CD4-positive, alpha-beta T cell treated with Interleukin-17A for 1 hour (primary cell): ENCODE measurements around the gene PELI3.
"Not testable (repeated sequence)": the region's sequence is repeated elsewhere in the genome, so short reads cannot be mapped to it uniquely, and the experiment has no call there.

ENCODE experiments used
- DNase-seq: peaks from one replicate; pipeline ENCODE4 v3.0.0-alpha.2; 2020

The PELI3 gene, protein sequence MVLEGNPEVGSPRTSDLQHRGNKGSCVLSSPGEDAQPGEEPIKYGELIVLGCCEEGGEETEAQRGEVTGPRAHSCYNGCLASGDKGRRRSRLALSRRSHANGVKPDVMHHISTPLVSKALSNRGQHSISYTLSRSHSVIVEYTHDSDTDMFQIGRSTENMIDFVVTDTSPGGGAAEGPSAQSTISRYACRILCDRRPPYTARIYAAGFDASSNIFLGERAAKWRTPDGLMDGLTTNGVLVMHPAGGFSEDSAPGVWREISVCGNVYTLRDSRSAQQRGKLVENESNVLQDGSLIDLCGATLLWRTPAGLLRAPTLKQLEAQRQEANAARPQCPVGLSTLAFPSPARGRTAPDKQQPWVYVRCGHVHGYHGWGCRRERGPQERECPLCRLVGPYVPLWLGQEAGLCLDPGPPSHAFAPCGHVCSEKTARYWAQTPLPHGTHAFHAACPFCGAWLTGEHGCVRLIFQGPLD

DNA sequence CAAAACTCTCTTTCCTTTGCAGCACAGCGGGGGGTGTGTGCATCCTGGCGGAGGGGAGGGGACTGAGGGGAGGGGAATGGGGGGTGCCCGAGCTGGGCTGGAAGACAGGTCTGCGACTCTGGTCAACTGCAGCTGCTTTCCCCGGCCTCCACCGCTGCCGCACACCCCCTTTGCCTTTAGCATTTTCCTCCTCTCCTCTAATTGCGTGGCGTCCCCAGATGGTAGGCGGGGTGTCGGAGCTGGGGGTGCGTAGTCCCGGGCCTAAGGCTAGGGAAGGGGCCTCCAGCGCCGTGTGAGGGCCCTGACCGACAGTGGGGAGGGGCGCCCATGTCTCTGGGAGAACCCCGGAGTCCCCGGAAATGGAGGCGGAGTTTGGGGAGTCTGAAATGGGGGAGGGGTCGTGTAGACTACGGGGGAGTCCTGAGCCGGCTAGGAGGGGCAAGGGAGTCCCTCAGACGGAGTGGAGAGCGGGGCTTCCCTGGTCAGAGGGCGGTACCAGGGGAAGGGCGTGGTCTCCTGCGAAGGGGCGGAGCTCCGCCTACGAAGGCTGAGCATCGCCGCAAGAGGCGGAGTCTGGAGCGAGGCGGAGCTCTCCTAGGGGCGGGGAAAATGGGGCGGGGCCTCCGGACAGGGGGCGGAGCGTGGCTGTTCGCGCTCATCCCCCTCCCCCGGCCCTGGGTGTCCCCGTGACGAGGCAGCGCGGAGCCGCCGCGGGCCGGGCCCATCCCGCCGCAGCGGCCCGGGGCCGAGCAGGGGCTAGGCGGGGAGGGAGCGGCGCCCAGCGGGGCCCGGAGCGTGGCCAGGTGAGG, at the start of gene PELI3:
PELI3 (plus strand) TSS at position 681 of the 809 bp plus-strand sequence. CDS start 1,224 bp downstream, outside the sequence.
- DNase-seq, result peak; percentile 97

DNA sequence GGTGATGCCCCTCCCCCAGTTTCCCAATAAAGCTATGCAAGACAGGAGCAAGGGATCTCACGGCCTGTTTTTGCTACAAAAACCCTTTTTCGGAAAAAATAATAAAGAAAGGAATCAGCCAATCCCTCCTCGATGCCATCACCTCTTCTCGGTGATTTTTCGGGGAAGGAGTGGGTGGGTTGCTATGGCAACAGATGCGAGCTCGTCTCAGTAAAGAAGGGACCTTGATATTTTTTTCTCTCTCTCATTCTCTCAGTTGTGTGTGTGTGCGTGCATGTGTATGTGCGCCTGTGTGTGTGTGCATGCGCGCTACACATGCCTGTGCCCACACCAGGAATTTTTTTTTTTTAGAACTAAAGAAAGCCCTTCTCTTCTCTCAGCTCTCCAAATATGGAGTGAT, 49.7 kb upstream of the PELI3 start:
- no peak for DNase-seq

DNA sequence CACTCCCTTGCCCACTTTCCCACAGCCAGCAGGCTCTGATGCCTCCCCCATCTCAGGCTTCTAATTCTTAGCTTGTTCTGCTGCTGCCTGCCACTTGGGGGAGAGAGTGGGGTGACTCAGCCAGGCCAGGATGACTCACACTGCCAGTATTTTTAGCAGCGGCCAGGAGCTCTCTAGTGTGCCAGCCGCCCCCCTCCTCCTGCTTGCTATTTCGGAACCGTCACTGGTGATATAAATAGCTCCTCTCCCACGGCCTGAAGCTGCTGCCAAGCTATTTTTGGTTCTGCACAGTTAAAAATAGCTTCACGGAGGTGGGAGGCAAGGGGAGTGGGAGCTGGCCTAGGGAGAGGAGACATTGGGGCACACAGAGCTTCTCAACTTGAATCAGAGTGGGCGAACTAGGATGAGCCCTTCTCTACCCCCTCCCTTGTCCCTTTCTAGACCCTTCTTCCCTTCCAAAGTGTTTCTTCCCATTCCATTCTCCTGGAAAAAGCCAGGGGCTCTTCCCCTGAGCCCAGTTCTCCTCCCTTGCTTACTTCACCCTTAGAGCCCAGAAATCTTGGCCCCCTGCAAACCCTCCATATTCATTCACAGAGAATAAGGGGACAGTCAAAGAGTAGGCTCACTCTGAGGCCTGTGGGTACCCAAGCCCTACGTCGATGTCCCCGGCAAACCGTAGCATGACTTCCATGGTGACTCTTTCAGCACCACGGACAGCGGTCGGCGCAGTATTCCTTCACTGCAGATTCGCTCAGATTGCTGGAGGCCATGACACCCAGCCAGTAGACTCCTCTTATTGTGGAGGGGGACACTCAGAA, 48.3 kb upstream of the PELI3 start:
- DNase-seq, result peak; percentile 52

DNA sequence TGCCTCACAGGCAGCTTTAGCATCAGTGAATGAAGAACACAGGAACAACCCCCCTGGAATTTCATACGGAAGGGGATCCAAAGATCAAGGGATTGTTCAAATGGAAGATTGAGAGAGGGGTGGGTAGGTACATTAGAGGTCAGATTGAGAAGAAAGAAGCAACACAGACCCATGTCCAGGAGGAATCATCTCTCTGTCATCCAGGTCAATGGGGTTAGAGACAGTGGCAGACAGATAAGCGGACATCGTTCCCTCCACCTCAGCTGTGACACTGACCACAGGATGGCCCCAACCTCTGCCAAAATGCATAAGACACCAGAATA, 47.8 kb upstream of the PELI3 start:
- no peak for DNase-seq

DNA sequence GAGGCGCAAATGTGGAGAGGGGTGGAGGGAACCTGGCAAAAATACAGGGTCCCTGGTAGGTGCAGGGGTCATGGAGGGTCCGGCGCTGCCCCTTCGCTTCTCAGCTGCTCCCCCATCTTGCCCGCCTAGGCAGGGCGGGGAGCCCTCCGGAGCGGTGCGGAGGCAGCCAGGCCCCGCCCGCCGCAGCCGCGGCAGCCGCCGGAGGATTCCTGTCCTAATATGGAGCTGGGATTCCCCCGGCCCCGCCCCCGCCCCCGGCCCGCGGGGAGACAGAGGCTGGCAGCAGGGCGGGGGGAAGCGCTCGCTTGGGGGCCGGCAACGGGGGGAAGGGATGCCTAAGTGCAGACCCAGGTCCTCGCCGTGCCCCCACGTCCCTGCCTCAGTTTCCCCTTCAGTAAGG, 46.9 kb upstream of the PELI3 start:
- DNase-seq, result no peak

DNA sequence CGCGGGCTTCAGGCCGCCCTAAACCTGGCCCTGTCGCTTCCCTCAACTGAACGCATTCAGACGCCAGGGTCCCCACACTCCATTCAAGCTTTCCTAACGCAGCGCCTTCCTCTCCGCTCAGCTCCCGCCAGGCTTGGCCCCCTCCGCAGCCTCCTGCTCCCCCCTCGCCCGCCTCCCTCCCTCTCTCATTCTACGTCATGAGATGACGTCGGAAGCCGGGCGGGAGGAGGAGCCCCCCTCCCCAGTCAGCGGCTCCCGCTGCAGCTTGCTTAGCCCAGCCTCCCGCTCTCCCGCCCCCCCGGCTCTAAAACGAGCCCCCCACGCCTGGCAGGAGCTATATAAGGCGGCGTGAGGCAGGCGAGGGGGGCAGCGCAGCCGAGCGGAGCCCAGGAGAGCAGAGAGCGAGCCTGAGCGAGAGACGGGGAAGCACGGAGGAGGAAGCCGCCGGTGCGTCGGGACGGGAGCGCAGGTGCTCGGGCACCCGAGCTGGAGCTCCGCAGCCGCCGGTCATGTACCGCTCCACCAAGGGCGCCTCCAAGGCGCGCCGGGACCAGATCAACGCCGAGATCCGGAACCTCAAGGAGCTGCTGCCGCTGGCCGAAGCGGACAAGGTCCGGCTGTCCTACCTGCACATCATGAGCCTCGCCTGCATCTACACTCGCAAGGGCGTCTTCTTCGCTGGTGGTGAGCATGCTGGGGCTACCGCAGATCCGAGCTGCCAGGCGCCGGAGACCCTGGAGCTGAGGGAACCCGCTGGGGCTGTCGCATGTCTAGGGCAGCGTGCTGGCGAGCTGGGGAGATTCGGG, 45.8 kb upstream of the PELI3 start, which contains the start of gene NPAS4:
NPAS4 (plus strand) TSS at position 365 of the 806 bp plus-strand sequence; CDS start at position 510, 145 bp downstream.
- no peak for DNase-seq

DNA sequence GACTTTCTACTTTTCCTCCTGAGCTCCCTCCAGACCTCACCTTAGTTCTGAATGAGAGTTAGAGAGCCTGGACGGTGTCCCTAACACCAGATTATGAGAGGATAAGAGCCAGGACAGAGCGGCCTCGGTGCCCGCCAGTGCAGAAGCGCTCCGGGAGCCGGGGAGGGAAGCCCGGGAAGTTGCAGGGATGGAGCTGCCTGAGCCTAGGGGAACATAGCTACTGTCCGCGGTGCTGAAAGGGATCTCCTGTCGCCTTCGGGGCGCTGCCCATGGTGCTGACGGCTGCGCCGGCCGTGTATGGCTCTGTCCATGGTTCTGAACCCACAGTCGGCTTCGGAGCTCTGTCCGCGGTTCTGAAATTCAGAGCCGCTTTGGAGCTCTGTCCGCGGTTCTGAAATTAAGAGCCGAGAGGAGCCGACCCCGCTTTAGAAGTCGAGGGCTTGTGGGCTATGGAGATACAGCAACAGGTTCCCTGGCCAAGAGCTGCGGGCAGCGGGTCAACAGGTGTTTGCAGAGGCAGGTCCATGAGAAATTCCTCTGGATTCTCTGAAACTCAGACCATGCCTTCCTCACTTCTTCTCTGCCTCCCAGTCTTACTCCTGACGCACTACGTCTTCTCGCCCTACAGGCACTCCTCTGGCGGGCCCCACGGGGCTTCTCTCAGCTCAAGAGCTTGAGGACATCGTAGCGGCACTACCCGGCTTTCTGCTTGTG, 45.1 kb upstream of the PELI3 start:
- peak; percentile 89 for DNase-seq

DNA sequence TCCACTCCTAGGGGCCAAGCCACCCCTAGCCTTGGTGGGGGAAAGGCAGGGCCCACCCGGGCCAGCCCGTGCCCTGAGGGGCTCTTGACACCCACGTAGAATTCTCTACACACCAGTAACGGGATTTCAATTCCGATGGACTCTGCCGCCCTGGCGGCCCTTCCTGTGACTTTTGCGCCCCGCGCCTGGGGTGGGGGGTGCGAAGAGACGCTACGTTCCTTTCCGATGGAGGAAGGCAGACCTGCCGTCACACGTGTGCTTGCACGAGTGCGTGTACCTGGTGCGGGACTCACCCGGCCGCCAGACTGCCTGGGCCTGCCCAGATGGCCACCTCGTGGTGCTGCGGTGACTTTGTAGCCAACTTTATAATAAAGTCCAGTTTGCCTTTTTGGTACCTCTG, 40.4 kb upstream of the PELI3 start:
- DNase-seq, result no peak

DNA sequence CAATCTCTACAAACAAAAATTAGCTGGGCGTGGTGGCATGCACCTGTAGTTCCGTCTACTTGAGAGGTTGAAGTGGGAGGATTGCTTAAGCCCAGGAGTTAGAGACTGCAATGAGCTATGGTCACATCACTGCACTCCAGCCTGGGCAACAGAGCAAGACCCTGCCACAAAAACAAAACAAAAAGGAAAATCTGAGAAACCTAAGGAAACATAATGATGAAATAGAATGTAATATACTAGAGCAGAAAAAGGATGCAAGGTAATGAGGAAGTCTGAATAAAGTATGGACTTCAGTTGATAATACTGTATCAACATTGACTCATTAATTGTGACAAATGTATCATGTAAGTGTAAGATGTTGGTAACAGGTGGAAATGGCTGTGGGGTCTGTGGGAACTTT, 37.8 kb upstream of the PELI3 start:
- DNase-seq, result no peak

DNA sequence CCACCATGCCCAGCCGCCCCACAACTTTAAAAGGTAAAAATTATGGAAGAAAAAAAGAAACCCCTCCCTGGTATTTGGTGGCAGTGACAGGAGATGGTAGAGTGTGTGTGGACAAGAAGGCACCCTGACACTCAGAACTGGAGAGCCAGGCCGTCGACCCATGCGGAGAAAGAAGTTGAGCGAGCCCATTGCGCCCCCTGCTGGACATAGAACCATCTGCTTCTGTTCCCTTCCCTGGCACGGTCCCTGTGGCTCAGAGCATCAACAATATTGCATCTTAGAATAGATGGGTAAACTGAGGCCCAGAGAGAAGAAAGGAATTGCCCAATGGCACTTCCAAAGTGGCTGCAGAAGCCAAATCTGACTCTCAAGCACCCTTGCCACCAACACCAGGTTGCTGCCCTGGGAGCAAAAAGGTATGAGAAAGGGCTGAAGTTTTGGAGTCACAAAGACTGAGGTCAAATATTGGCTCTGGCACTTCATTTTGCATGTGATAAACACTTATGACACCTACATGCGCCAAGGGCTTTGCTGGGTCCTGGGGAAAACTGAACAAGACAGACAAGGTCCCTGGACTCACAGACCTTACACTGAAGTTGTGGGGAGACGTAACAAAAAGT, 36.6 kb upstream of the PELI3 start:
- DNase-seq, result peak; percentile 76

DNA sequence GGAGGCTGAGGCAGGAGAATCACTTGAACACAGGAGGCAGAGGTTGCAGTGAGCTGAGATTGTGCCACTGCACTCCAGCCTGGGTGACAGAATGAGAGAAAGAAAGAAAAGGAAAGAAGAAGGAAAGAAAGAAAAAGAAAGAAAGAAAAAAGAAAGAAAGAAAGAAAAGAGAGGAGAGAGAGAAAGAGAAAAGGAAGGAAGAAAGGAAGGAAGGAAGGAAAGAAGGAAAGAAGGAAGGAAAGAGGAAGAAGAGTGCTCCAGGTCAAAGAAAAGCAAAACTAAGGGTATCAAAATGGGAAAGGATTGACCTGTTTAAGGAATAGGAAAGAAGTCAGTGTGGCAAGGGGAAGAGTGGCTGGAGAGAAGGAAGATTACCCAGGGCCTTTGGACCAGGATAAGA, 35.4 kb upstream of the PELI3 start:
- not testable (repeated sequence) for DNase-seq

DNA sequence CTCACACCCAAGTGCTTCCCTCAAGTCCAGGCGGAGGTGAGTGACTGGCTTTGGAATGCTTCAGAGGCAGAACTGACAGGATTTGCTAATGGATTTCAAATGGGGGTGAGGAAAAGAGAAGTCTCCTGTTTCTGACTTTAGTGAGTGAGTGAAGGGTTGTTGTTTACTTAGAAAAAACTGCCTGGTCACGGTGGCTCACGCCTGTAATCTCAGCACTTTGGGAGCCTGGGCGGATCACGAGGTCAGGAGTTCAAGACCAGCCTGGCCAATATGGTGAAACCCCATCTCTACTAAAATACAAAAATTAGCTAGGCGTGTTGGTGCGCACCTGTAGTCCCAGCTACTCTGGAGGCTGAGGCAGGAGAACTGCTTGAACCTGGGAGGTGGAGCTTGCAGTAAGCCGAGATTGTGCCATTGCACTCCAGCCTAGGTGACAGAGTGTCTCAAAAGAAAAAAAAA, 34.8 kb upstream of the PELI3 start:
- DNase-seq, result not testable (repeated sequence)

DNA sequence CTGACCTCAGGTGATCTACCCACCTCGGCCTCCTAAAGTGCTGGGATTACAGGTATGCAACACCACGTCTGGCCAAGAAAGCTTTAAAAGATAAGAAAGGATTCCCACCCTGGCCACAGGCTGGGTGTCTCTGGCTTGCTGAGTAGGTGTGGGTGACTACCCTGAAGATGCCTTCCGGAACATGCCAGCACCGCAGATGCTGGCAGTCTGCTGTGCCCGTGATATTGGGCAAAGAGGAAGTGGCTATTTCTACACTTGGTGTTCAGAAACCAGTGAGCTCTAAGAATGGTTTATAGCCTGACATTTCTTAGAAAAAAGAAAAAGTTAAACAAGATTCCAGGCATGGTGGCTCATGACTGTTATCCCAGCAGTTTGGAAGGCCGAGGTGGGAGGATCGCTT, 34.1 kb upstream of the PELI3 start:
- DNase-seq, result no peak

DNA sequence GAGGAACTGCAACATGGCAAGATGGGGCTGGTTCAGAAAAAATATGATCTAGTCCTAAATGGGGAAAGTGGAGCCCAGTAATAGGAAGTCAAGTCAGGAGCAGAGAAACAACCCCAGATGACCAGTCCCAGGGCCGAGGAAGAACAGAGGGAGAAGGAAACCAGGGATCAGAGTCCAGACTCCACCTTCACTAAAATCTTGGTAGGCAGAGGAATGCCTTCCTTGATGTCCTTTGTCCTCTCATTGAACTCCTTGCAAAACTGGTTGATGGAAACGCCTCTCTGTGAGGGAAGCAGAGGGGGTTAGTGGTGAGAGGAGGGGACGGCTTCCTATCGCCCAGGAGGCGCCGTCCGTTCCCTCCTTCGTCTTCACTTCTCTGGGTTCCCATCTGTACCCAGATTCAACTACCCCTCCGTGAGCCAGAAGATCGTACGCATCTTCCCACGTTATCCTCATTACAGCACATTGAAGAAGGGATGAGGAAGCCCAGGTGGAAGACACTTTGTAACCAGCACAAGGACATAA, 28.7 kb upstream of the PELI3 start:
- DNase-seq, result no peak

DNA sequence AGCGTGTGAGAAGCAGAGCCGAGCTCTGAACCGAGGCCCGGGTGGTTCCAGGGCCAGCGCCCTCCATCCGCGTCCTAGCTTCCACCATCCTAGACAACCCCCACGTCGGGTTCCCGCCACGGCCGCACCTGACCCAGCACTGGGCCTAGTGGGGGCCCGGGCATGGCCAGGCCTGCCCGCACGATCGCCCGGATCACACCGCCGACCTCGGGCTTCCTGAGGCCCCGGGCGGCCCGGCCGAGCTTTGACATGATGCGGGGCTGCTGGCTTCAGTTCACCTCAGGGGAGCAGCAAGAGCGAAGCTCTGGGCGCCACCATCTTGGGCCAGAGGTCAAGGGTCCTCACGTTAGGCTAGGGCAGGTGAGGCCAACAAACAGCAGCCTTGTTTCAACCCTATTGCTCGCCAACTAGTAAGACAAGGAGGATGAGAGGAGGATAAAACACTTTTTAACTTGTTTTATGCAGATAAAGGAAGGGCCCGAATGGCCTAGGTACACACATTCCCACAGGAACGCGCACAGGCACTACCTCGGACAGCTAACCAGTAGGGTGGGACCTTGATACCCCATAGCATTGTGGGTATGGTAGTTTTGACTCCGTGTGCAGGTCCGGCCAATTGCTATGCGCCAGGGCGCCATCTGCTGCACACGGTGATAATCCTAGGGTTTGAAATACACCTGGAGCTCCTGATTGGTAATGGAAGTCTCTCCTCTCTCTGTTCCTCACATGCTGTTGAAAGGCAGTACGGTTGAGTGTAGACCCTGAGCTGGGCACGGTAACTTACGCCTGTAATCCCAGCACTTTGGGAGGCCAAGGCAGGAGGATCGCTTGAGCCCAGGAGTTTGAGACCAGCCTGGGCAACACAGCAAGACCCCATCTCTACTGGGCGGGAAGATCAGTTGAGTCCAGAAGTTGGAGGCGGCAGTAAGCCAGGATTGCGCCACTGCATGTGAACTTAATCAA, 27.9 kb upstream of the PELI3 start, which contains the start of gene MRPL11:
MRPL11 (minus strand) TSS at position 345 of the 963 bp plus-strand sequence; CDS start at position 251, 94 bp downstream.
- peak; percentile 93 for DNase-seq

DNA sequence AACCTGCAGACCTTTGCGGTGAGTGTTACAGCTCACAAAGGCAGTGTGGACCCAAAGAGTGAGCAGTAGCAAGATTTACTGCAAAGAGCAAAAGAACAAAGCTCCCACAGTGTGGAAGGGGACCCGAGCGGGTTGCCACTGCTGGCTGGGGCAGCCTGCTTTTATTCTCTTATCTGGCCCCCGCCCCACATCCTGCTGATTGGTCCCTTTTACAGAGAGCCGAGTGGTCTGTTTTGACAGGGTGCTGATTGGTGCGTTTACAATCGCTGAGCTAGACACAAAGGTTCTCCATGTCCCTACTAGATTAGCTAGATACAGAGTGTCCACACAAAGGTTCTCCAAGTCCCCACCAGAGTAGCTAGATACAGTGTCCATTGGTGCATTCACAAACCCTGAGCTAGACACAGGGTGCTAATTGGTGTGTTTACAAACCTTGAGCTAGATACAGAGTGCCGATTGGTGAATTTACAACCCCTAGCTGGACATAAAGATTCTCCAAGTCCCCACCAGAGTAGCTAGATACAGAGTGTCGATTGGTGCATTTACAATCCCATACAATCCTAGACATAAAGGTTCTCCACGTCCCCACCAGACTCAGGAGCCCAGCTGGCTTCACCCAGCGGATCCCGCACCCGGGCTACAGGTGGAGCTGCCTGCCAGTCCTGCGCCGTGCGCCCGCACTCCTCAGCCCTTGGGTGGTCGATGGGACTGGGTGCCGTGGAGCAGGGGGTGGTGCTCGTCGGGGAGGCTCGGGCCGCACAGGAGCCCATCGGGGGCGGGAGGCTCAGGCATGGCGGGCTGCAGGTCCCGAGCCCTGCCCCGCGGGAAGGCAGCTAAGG, 26.4 kb upstream of the PELI3 start:
- not testable (repeated sequence) for DNase-seq

DNA sequence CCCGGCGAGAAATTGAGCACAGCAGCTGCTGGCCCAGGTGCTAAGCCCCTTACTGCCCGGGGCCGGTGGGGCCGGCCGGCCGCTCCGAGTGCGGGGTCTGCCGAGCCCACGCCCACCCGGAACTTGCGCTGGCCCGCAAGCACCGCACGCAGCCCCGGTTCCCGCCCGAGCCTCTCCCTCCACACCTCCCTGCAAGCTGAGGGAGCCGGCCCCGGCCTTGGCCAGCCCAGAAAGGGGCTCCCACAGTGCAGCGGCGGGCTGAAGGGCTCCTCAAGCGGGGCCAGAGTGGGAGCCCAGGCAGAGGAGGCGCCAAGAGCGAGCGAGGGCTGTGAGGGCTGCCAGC, 25.8 kb upstream of the PELI3 start:
- DNase-seq, result not testable (repeated sequence)

DNA sequence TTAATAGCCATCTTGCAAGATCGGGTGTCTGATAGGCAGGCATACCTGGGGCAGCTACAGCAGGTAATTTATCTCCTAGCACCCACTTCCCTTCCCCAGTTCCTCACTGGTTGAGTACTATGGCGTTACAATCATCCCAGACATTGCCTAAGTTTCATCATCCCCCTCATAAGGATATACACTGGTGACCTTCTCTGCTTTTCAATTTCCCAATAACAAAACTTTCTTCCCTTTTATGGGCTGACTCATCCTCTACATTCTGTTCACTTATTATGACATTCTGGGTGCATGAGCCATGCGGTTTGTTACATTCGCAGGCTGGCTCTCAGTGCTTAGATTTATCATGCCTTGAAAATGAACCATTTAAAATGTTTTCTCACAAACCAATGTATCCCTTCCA, 23.1 kb upstream of the PELI3 start:
- no peak for DNase-seq
